Thyroid gland (tissue), 4 donors: ENCODE results near the gene PAK2. TPM values are rescaled to one million over a fixed set of nuclear protein-coding genes. Genes with fewer than 3 reads are reported as not detected.
A peak's percentile ranks its signal among the peaks of the same experiment; 100 is the strongest.

Experiments used
- DNase-seq, 2 donors: peaks; one replicate each; pipeline ENCODE4 v3.0.0-alpha.2; 2019
- H3K27ac ChIP-seq, 3 donors: fragments of 200-600 bp; sonication (generic); 1 replicate in 2 of 3; 2 replicates in 1 of 3; pipeline ENCODE4 v1.5.1; 2016 to 2019; ENCODE audit warnings: mild to moderate bottlenecking in 1 of 3, moderate library complexity in 1 of 3
- H3K27me3 ChIP-seq: fragments of 200-600 bp; sonication (generic); one replicate; pipeline ENCODE4 v1.5.1; 2019
- H3K36me3 ChIP-seq, 2 donors: fragments of 200-600 bp; sonication (generic); one replicate each; pipeline ENCODE4 v1.5.1; 2016 to 2019
- H3K4me1 ChIP-seq, 2 donors: fragments of 200-600 bp; sonication (generic); one replicate each; pipeline ENCODE4 v1.5.1; 2017 to 2019
- H3K4me3 ChIP-seq, 3 donors: fragments of 200-600 bp; sonication (generic); replicated peaks in 1 of 3; 1 replicate in 2 of 3; 2 replicates in 1 of 3; pipeline ENCODE4 v1.5.1; 2016; ENCODE audit warnings: mild to moderate bottlenecking in 1 of 3
- H3K9me3 ChIP-seq: fragments of 200-600 bp; sonication (generic); one replicate; pipeline ENCODE4 v1.5.1; 2017
- POLR2A ChIP-seq, 2 donors: fragments of 450-650 bp; IDR thresholded peaks; one replicate each; pipeline ENCODE4 v1.6.1; 2017; ENCODE audit warnings: antibody characterized with exemption in 2 of 2, mild to moderate bottlenecking in 2 of 2, moderate library complexity in 1 of 2
- WGBS, 2 donors: methylation state at CpG; one replicate each; pipeline ENCODE4 v1.1.5; 2017; 5-methylcytosine and 5-hydroxymethylcytosine counted together
- intact Hi-C: fragments of 100-400 bp; cut with DNase I; formaldehyde crosslinking; loops from one replicate; pipeline ENCODE4 v1.15.1; 2023
- total RNA-seq, 4 donors: library from RNA; depleted of rRNA; stranded (reverse); fragments of >200 nt; gene quantifications; one replicate each; pipeline ENCODE4 v1.2.3, GENCODE V29; 2016
- TF ChIP-seq, protein P1 (sequence below), 6 experiments: fragments of 200-600 bp in 3 of 6; fragments of 450-650 bp in 3 of 6; sonication (generic) in 3 of 6; IDR thresholded peaks; one replicate each; pipeline ENCODE4 v1.5.1; 2016 to 2019; ENCODE audit warnings: antibody characterized with exemption in 6 of 6, mild to moderate bottlenecking in 2 of 6, inconsistent platforms in 1 of 6, moderate library complexity in 1 of 6

PAK2 gene
- total RNA-seq, 4 donors from 2014 or later = 29.9 to 43.8 (median 39.0) TPM

DNA sequence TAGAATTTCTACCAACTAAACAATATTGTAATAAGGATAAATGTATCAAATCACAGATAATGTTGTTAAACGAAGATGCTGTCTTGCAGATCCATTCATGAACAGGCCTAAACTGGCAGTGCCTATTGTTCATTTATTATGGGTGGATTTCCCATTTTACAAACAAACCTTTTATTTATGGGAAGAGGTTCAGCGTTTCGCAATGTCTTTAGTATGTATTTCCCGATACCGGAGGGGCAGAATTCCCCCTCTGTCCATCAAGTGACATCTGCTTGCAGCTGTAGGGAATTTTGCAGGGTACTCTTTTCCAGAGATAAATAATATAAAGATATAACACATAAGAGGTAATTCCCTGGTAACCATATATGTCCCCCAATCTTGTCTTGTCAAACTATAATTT lies 33.3 kb upstream of the PAK2 start:
- TF ChIP-seq, protein P1, sequence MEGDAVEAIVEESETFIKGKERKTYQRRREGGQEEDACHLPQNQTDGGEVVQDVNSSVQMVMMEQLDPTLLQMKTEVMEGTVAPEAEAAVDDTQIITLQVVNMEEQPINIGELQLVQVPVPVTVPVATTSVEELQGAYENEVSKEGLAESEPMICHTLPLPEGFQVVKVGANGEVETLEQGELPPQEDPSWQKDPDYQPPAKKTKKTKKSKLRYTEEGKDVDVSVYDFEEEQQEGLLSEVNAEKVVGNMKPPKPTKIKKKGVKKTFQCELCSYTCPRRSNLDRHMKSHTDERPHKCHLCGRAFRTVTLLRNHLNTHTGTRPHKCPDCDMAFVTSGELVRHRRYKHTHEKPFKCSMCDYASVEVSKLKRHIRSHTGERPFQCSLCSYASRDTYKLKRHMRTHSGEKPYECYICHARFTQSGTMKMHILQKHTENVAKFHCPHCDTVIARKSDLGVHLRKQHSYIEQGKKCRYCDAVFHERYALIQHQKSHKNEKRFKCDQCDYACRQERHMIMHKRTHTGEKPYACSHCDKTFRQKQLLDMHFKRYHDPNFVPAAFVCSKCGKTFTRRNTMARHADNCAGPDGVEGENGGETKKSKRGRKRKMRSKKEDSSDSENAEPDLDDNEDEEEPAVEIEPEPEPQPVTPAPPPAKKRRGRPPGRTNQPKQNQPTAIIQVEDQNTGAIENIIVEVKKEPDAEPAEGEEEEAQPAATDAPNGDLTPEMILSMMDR (IDR thresholded peaks at IDR 0.05) = no peak
- no peak for TF ChIP-seq POLR2A (IDR thresholded peaks at IDR 0.05)

DNA sequence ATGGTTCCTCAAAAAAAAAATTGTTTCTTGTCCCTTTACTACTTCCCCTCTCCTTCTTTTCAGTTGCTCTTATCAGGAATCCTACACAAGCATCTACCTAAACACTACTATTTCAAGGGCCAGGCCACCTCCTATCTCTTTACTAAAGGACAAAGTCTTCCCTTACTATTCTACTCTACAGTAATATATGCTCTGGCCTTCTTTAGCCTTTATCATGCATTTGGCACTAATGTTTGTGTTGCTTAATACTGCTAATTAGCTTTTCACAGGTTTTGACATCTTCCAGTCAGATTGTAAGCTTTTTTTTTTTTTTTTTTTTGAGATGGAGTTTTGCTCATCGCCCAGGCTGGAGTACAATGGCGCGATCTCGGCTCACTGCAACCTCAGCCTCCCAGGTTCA lies 32.9 kb upstream of the PAK2 start:
- H3K36me3 ChIP-seq = no peaks in the 10 kb centered on the region
- WGBS, 2 donors = 98% methylated on average over 4 of the region's 4 CpGs
- intact Hi-C loops = no loop called here
- H3K27me3 ChIP-seq = no peaks in the 10 kb centered on the region
- H3K27ac ChIP-seq = no peak overlapping the region
- H3K4me3 ChIP-seq = no peak overlapping the region
- H3K4me1 ChIP-seq = peaks cover 5 to 7% of the 10 kb centered on the region in 2 donors
- no peak for TF ChIP-seq POLR2A (IDR thresholded peaks at IDR 0.05)
- TF ChIP-seq, protein P1 (IDR thresholded peaks at IDR 0.05) = no peak
- H3K9me3 ChIP-seq = no peaks in the 10 kb centered on the region
- no peak for DNase-seq

More for the DNA sequence above, 33.3 kb upstream of the PAK2 start:
- WGBS, 2 donors = 90 to 96% methylated on average over 5 of the region's 5 CpGs
- DNase-seq = no peak
- Histone ChIP-seq H3K36me3 (no peaks in the 10 kb centered on the region), H3K27ac (no peak overlapping the region), H3K9me3 (no peaks in the 10 kb centered on the region), H3K27me3 (no peaks in the 10 kb centered on the region), H3K4me3 (no peak overlapping the region), H3K4me1 (peaks cover 2 to 3% of the 10 kb centered on the region in 2 donors)
- intact Hi-C loops = no loop called here

DNA sequence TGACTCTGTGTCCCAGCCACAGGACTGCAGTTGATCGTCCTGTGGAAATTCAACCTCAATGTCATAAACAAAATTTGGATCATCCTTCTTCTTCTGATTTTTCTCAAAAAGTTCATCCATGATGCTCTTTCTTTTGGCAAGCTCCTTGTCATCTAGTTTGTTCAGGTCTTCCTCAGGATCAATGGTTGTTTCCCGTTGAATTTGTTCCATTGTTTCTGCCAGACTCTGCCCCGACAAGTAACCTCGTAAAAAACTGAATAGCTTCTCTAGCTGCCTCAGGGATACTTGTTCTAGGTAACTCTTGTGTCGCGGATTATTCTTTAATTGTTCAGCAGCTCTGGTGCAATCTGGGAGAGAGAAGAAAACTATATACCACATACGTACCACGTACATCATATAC lies 32.1 kb upstream of the PAK2 start:
- TF ChIP-seq, protein P1 (IDR thresholded peaks at IDR 0.05) = no peak
- no peak for TF ChIP-seq POLR2A (IDR thresholded peaks at IDR 0.05)
- no peak overlapping the region for H3K27ac ChIP-seq
- peaks cover 5 to 7% of the 10 kb centered on the region in 2 donors for H3K4me1 ChIP-seq
- DNase-seq = no peak
- 89 to 93% methylated on average over 8 of the region's 8 CpGs for WGBS, 2 donors
- H3K4me3 ChIP-seq = no peak overlapping the region
- no peaks in the 10 kb centered on the region for H3K36me3 ChIP-seq
- no peaks in the 10 kb centered on the region for H3K27me3 ChIP-seq
- intact Hi-C loops = no loop called here
- H3K9me3 ChIP-seq = no peaks in the 10 kb centered on the region

DNA sequence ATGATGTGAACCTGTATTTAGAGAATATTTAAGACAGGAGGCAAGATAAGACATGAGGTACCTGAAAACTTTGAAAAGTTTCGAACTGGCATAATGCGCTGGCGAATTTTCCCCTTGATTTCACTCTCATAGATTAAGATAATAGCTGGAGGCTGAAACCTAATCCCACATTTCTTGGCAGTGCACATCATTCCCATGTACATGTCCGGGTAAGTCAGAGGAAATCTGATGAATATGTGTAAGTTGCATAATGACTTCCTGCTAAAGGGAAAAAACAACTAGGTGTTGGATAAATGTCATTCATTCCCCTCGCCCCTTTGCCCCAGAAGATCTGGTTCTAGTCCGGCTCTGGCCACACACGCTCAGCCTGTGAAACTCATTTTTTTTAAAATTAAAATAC lies 31.2 kb upstream of the PAK2 start:
- H3K27me3 ChIP-seq = no peaks in the 10 kb centered on the region
- 77 to 84% methylated on average over 7 of the region's 7 CpGs for WGBS, 2 donors
- H3K27ac ChIP-seq = no peak overlapping the region
- no peaks in the 10 kb centered on the region for H3K36me3 ChIP-seq
- intact Hi-C loops = no loop called here
- peaks cover 12 to 13% of the 10 kb centered on the region in 2 donors for H3K4me1 ChIP-seq
- TF ChIP-seq, protein P1 (IDR thresholded peaks at IDR 0.05) = no peak
- TF ChIP-seq POLR2A (IDR thresholded peaks at IDR 0.05) = no peak
- no peak overlapping the region for H3K4me3 ChIP-seq
- no peak for DNase-seq
- H3K9me3 ChIP-seq = no peaks in the 10 kb centered on the region

DNA sequence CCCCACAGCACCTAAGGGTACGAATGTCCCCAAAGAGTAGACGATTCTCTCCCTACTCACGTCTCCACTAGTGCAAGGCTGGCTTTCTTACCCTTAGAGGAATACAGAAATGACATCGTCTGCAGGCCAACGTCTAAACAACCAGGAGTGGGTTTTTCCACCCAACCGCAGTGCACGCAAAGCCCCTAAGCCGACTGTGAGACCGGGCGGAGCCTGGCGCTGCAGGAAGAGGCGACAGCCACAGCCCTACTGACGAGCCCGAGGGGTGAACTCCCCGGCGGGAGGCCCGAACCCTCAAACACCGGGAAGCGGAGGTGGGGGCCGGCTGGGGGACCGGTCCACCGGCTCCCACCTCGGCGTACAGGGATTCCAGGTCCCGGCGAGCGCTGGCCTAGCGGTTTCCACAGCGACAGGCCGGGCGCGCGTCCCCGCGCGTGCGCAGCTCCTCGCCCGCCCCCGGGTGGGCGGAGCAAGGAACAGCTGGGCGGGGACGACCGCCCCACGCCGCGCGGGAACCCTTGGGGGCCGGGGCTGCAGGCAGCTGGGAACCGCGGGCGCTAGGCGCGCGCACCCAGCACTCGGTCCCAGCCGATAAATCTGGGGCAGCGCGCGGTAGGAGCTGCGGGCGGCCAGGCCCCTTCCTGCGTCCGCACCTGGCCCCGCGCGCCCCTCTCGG lies 27.7 kb upstream of the PAK2 start, which contains the start of the genes CEP19 and PIGX:
CEP19 (minus strand) TSS at position 413 of the 676 bp plus-strand sequence. CDS start 3,593 bp downstream, outside the sequence.
PIGX (plus strand) TSS at position 540 of the 676 bp plus-strand sequence.
- no peaks in the 10 kb centered on the region for H3K36me3 ChIP-seq
- DNase-seq = peak; percentile 81 to 87
- WGBS, 2 donors = 0 to 1% methylated on average over 6 to 21 of the region's 68 CpGs
- H3K9me3 ChIP-seq = no peaks in the 10 kb centered on the region
- TF ChIP-seq POLR2A (IDR thresholded peaks at IDR 0.05) = peak; percentile 43 to 94
- TF ChIP-seq, protein P1 (IDR thresholded peaks at IDR 0.05) = peak in 4 of 6 experiments; percentile 6 to 32 (median 30)
- H3K27ac ChIP-seq = peak within 1 kb of the TSS; percentile 83 to 88 (median 84)
- no peaks in the 10 kb centered on the region for H3K27me3 ChIP-seq
- peaks cover 12 to 13% of the 10 kb centered on the region in 2 donors for H3K4me1 ChIP-seq
- H3K4me3 ChIP-seq = peak within 1 kb of the TSS; percentile 55 to 83 (median 76)
- intact Hi-C loops = no loop called here
